ENCODE measurements around the gene TOMM7.

DNA sequence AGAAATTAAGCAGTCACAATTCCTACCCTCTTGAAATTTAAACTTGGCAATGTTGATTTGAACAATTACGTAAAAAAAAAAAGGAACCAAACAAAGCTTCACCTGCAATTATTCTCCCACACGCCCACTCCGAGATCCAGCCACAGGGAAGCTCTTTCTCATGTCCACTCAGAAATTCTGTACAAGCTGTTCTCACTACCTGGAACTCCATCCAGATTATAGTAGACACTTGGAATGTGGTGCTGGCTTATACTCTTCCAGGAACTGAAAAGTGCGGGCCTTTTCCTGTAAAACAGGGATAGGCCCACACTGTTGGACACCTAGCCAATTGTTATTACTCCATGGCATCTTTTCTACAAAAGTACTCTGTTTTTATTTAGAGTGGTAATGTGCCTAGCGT lies 20.3 kb upstream of the TOMM7 start:
- TF ChIP-seq, protein P1, sequence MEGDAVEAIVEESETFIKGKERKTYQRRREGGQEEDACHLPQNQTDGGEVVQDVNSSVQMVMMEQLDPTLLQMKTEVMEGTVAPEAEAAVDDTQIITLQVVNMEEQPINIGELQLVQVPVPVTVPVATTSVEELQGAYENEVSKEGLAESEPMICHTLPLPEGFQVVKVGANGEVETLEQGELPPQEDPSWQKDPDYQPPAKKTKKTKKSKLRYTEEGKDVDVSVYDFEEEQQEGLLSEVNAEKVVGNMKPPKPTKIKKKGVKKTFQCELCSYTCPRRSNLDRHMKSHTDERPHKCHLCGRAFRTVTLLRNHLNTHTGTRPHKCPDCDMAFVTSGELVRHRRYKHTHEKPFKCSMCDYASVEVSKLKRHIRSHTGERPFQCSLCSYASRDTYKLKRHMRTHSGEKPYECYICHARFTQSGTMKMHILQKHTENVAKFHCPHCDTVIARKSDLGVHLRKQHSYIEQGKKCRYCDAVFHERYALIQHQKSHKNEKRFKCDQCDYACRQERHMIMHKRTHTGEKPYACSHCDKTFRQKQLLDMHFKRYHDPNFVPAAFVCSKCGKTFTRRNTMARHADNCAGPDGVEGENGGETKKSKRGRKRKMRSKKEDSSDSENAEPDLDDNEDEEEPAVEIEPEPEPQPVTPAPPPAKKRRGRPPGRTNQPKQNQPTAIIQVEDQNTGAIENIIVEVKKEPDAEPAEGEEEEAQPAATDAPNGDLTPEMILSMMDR (IDR thresholded peaks at IDR 0.05; ENCODE audit: low read depth, low read length) = no peak
- TF ChIP-seq POLR2A (IDR thresholded peaks at IDR 0.05; ENCODE audit: extremely low read depth, insufficient read length) (no peak), MYC (IDR thresholded peaks at IDR 0.05; ENCODE audit: low read depth, low read length) (no peak)
